GM12892 (cell line): ENCODE results near the gene ZAR1L.

Experiments
- POLR2A ChIP-seq: IDR thresholded peaks from 2 replicates; pipeline ENCODE4 v1.6.1; 2011; ENCODE audit warnings: low read depth, low read length, control low read depth
- POLR2AphosphoS5 ChIP-seq: IDR thresholded peaks from 2 replicates; pipeline ENCODE4 v1.6.1; 2011; ENCODE audit warnings: low read depth, low read length, control low read depth
- TAF1 ChIP-seq: IDR thresholded peaks from 2 replicates; pipeline ENCODE4 v1.6.1; 2011; ENCODE audit warnings: low read depth, mild to moderate bottlenecking, control low read depth, low read length, borderline replicate concordance

GRCh38 chr13:32323912-32324311 lies 8.7 kb upstream of the ZAR1L start:
- TF ChIP-seq POLR2A (no peak), POLR2AphosphoS5 (no peak), TAF1 (no peak)
